GM18858 (cell line): ENCODE measurements around the gene SHISA3.

Experiments
- ATAC-seq: cut with Tn5 transposase; IDR thresholded peaks from one replicate; pipeline ENCODE4 v1.9.1; 2021; ENCODE audit not compliant: unreplicated experiment

SHISA3 gene

GRCh38 chr4:42391355-42391664 lies 6.0 kb upstream of the SHISA3 start:
- no peak for ATAC-seq

GRCh38 chr4:42391981-42392380 lies 5.3 kb upstream of the SHISA3 start:
- ATAC-seq: no peak

DNA sequence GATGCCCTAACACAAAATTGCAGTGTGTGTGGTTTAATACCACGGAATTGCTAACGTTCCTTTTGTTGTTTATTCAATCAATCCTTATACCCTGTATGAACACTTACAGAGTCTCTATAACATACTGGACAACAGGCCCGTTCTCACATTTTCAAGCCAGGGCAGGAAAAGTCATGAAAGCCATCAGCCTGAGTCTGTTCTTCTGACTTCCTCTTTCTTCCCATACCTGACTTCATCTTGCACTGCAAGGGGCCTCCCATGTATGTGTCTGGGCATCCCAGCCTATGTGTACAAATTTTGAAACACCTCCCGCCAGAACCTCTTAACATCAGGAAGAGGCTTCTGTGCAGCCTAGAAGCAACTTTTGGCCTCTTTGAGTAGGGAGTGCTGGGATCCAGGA lies 4.9 kb upstream of the SHISA3 start:
- no peak for ATAC-seq

- ATAC-seq: no peak
These were observed 1.7 kb upstream of the SHISA3 start for GRCh38 chr4:42395595-42395994.

DNA sequence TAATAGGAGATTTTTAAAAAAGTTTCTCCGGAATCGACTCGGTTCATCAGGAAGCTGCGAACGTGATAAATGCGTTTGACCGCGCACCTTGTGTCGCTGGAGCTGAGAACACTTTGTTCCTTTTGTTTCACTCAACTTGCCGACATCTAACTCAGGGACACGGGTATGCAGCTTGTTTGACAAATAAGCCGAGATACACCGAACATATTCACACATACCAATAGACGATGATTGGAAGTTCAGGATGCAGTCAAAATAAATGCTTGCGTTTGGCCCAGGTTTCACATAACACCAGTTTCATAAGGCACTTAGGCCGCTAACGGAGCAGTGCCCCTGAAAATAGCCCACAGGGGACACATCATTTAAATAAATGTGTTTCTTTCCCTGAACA lies 932 bp upstream of the SHISA3 start:
- no peak for ATAC-seq

DNA sequence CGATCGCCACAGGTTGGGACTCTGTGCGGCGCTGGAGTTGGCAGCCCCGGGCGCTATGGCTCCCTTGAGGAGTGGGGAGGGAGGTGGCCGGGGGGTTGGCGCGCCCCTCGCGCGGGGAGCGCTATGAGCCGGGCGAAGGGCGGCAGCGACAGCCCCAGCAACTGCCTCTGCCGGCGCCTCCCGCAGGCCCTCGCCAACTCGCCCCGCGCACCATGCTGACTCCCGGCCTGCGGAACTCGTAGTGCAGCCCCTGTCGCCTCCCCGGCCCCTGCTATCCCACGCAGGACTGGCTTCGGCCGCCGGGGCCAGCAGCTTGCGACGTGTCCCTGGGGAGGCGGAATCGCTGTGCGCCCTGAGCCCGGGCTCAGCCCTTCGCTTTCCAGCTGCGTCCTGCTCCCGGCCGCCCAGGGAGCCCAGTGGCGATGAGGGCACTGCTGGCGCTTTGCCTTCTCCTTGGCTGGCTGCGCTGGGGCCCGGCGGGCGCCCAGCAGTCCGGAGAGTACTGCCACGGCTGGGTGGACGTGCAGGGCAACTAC lies 415 bp downstream of the SHISA3 start:
- no peak for ATAC-seq

DNA sequence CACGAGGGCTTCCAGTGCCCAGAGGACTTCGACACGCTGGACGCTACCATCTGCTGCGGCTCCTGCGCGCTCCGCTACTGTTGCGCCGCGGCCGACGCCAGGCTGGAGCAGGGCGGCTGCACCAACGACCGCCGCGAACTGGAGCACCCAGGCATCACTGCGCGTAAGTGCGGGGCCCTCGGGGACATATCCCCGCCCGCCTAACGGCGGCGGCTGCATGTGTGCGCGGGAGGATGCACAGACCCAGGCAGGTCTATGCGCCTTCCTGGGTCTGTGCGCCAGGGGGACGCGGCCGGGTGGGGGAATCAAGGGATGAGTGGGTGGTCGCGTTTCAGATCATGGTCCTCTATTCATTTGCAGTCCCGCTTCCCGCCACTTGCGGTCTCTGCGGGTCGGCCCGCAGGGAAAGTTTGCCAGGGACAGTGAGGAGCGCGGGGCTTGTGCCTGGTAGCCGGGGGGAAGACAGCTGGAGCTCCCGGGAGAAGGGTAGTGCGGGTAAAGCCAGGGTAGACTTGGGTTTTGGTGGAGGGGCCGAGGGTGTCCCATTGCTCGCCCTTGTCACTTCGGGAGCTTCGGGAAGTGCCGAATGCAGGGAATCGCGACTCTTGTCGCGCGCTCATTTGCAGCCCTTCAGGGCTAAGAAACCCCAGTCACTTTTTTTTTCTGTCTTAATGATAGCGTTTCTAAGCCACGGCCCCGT lies 1.0 kb downstream of the SHISA3 start:
- ATAC-seq: no peak

DNA sequence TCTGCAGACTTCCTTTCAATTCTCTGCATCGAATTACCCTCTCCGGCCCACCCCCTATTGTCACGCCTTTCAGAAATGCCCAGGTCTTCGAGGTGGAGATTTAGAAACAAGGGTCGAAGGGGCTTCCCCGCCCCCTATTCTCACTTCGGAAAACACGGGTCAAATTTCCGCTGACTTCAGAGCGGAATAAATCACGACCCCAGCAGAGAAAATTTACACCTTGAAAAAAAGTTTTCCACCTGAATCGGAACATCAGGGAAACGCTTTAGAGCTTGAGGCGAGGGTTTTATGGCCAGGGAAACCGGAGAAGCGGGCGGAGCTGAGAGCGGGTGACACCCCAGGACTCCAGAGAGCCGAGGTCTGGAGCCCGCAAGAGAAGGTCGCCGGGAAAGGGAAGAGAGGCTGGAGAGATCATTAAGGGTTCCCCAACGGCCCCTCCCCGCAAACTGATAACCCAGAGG lies 1.6 kb downstream of the SHISA3 start:
- ATAC-seq: no peak

DNA sequence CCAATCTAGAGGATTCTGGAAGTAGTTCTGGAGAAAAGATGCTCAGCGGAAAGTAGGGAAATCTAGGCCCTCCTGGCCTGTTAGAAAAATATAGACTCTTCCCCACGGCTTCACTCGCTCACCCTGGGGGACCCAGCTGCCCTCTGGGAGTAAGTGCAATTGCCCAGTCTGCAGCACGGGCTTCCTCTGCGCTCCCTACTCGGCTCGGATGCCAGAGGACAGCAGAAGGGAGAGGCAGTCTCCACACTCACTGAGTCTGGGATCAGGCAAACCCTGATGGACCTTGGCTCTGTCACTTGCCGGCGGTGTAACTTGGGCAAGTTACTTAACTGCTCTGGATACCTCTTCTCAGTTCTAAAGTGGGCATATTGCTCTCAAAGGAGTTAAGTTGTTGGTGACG lies 2.1 kb downstream of the SHISA3 start:
- ATAC-seq: no peak

- ATAC-seq: no peak
These were observed 3.9 kb downstream of the SHISA3 start for GRCh38 chr4:42401171-42401570.

- no peak for ATAC-seq
These were observed 6.7 kb downstream of the SHISA3 start for GRCh38 chr4:42404001-42404400.

DNA sequence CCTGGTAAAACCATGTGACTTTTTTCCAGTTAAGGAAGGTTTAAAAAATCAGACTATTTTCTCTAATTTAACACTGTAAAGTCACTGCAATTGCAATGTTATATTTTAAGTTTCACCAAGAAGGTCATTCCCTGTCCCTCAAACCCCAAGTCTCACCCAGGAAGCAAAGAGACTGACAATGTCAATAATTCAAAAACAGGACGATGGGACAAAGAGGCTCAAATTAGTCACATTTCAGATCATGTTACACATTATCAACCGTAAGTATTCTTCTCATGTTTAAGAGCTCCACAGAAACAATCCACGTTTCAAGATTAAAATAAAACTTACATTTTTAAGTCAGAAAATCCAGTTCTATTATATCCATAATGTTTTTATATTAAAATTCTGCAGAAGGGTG lies 13.2 kb downstream of the SHISA3 start:
- ATAC-seq: no peak

- no peak for ATAC-seq
These were observed 14.5 kb downstream of the SHISA3 start for GRCh38 chr4:42411803-42412202.

- no peak for ATAC-seq
These were observed 15.0 kb downstream of the SHISA3 start for GRCh38 chr4:42412251-42412650.

DNA sequence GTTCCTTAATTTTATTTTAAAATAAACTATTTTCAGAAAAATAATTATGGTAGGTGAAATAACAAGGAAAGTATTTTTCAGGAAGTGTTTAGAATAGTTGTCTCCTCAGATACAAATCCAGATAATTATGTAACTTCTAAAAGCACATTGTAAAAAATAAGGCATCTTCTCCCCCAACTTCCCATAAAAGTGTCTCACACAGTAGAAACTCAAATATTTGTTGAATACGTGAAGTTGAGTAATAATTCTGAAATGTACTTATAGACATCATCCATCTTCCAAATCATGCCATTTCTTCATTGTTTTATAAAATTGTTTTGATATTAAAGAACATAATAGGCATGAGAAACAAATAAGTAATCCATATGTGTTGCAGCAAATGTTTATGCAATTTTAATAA lies 18.0 kb downstream of the SHISA3 start:
- ATAC-seq: no peak

- no peak for ATAC-seq
These were observed 18.7 kb downstream of the SHISA3 start for GRCh38 chr4:42416017-42416416.

GRCh38 chr4:42417550-42417949 lies 20.3 kb downstream of the SHISA3 start:
- ATAC-seq: no peak

DNA sequence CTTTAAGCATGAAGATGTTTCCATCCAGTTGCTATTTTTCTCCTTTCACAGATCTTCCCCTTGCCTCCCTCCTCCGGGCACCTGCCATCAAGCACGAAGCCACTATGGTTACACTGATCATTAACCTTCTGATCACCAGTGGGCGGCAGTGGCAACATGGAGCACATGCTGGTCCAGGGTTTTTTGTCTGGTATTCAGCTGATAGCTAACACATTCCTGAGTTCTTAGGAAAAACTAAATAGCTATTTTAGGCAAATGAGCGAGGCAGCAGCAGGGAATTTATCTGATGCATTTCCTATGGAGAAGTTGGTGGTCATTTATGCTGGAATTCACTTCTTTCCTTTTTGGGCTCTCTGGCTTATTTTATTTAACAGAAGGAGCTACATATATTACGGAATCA lies 22.9 kb downstream of the SHISA3 start:
- no peak for ATAC-seq

DNA sequence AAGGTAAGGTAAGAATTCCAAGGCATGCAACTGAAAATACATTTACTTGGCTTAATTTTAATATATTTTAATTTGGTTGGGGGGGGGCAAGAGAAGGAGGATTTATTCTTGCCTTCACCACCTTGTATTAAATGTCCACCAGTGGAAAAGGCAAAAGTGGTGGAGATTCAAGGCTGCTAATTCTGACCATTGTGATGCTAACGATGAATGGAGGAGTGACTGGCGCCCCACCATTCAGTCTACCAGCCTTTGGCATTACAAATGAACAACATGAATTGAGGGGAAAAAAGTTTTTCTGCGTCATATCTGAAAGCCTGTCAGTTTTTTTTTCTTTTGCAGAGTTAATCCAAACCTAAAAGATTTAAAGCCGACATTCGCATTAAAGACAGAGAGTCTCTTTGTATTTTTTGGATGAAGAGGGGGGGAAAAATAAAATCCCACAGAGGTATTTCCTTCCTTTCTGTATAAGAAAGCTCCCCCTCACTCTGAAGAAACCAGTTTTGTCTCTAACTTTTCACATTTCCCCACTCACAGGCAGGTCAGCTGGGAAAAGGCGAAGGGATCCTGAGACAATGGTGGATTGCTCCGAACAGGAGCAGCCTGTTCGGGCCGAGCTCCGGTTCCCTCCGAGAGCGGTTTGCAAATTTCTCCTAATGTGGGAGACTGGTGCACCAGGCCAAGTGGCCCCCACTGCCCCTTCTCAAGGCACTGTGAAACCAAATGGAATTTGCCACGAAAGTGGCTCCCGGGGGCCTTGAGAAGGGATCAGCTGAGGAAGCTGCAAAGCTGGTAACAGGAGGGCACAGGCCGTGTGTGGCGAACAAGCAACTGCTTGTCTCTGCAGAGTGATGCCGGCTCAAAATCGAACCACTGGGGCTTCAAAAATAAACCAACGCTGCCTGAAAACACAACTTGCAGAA lies 28.1 kb downstream of the SHISA3 start:
- no peak for ATAC-seq

- no peak for ATAC-seq
These were observed 30.7 kb downstream of the SHISA3 start for GRCh38 chr4:42428036-42428435.

DNA sequence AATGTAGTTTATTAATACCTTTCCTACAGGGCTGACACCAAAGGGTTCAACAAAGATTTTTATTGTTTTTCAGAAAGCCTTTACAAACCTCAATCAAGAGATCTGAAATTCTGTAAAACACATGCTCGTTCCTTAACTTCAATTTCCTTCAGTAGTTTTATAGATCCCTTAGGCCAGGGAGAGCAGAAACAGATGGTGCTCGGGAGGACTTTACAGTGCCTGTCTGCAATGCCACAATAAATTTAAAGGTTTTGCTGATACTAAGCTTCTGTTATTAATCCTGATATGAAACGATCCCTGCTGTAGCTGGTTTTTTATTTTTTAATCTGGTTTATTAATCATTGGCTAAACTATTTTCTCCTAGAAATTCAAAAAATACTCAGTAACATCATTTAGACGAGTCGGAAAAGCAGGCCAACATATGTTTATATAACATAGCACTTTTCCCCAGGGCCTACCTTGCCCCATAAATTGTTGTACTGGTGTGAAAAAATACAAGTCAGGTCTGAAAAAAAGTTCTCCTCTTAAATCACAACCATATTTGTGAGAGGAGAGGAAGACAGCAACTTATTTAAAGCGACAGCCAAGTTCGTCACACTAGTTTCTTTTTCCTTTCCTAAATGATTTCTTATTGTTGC lies 39.8 kb downstream of the SHISA3 start:
- ATAC-seq: no peak

DNA sequence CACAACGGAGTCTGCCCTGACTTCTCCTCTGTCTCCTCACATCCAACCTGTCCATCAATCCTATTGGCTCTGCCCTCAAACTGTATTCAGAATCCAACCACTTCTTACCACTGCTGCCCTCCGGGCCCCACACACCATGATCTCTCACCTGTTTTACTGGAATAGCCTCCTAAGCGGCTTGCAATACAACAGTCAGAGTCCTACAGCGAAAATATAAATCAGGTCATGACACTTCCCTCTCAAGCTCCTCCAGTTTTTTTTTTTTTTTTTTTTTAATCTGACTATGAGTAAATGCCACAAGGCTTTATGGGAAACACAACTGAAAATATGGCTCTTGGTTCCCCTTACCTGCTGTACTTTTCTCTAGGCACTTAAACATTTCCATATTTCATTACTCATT lies 42.8 kb downstream of the SHISA3 start:
- no peak for ATAC-seq
